ENCODE results near the gene RIGI. TPM values are rescaled to one million over a fixed set of nuclear protein-coding genes. Genes with fewer than 3 reads are reported as not detected.

RIGI gene
- total RNA-seq, 2 donors from 2014 or later = 8.4 to 13.5 TPM

- DNase-seq (no peak), ATAC-seq (no peak)
- H3K27ac Mint-ChIP-seq = no peak overlapping the region
- H3K36me3 Mint-ChIP-seq (ENCODE audit: low read depth) = peaks cover 7% of the 10 kb centered on the region
- no peak overlapping the region for H3K4me3 Mint-ChIP-seq
- H3K4me1 Mint-ChIP-seq = peaks cover 28% of the 10 kb centered on the region
- no peaks in the 10 kb centered on the region for H3K9me3 ChIP-seq (ENCODE audit: control insufficient read depth, low read length, poor library complexity, severe bottlenecking)
- H3K27me3 Mint-ChIP-seq = no peaks in the 10 kb centered on the region
Measured at GRCh38 chr9:32518276-32518675, 7.7 kb downstream of the RIGI start.

GRCh38 chr9:32516241-32516640 lies 9.8 kb downstream of the RIGI start:
- DNase-seq (no peak), ATAC-seq (no peak)
- Mint-ChIP-seq H3K4me3 (no peak overlapping the region), H3K27me3 (no peaks in the 10 kb centered on the region), H3K4me1 (peaks cover 33% of the 10 kb centered on the region), H3K36me3 (ENCODE audit: low read depth) (peaks cover 8% of the 10 kb centered on the region), H3K27ac (peak overlapping the region; percentile 65)
- no peaks in the 10 kb centered on the region for H3K9me3 ChIP-seq (ENCODE audit: control insufficient read depth, low read length, poor library complexity, severe bottlenecking)

- Mint-ChIP-seq H3K36me3 (ENCODE audit: low read depth) (peaks cover 2% of the 10 kb centered on the region), H3K27me3 (no peaks in the 10 kb centered on the region), H3K4me3 (no peak overlapping the region), H3K27ac (peak overlapping the region; percentile 67), H3K4me1 (peaks cover 40% of the 10 kb centered on the region)
- ATAC-seq (no peak), DNase-seq (no peak)
- no peaks in the 10 kb centered on the region for H3K9me3 ChIP-seq (ENCODE audit: control insufficient read depth, low read length, poor library complexity, severe bottlenecking)
Measured at GRCh38 chr9:32508728-32509127, 17.3 kb downstream of the RIGI start.

GRCh38 chr9:32503008-32503407 lies 23.0 kb downstream of the RIGI start:
- no peaks in the 10 kb centered on the region for H3K36me3 Mint-ChIP-seq (ENCODE audit: low read depth)
- DNase-seq = no peak
- peak overlapping the region; percentile 59 for H3K27ac Mint-ChIP-seq
- H3K4me1 Mint-ChIP-seq = peaks cover 9% of the 10 kb centered on the region
- no peaks in the 10 kb centered on the region for H3K27me3 Mint-ChIP-seq
- no peak for ATAC-seq
- H3K9me3 ChIP-seq (ENCODE audit: control insufficient read depth, low read length, poor library complexity, severe bottlenecking) = no peaks in the 10 kb centered on the region
- no peak overlapping the region for H3K4me3 Mint-ChIP-seq

- Mint-ChIP-seq H3K36me3 (ENCODE audit: low read depth) (no peaks in the 10 kb centered on the region), H3K27me3 (no peaks in the 10 kb centered on the region), H3K27ac (peak overlapping the region; percentile 59), H3K4me1 (peaks cover 9% of the 10 kb centered on the region), H3K4me3 (no peak overlapping the region)
- no peak for DNase-seq
- no peak for ATAC-seq
- H3K9me3 ChIP-seq (ENCODE audit: control insufficient read depth, low read length, poor library complexity, severe bottlenecking) = no peaks in the 10 kb centered on the region
Measured at GRCh38 chr9:32502464-32502863, 23.5 kb downstream of the RIGI start.

- H3K27me3 Mint-ChIP-seq = no peaks in the 10 kb centered on the region
- ATAC-seq (no peak), DNase-seq (no peak)
- H3K4me1 Mint-ChIP-seq = peaks cover 9% of the 10 kb centered on the region
- H3K36me3 Mint-ChIP-seq (ENCODE audit: low read depth) = no peaks in the 10 kb centered on the region
- H3K27ac Mint-ChIP-seq = no peak overlapping the region
- H3K4me3 Mint-ChIP-seq = no peak overlapping the region
- no peaks in the 10 kb centered on the region for H3K9me3 ChIP-seq (ENCODE audit: control insufficient read depth, low read length, poor library complexity, severe bottlenecking)
Measured at GRCh38 chr9:32501868-32502267, 24.1 kb downstream of the RIGI start.

GRCh38 chr9:32500768-32501167 lies 25.2 kb downstream of the RIGI start:
- H3K36me3 Mint-ChIP-seq (ENCODE audit: low read depth) = no peaks in the 10 kb centered on the region
- no peaks in the 10 kb centered on the region for H3K9me3 ChIP-seq (ENCODE audit: control insufficient read depth, low read length, poor library complexity, severe bottlenecking)
- peaks cover 6% of the 10 kb centered on the region for H3K4me1 Mint-ChIP-seq
- H3K27ac Mint-ChIP-seq = no peak overlapping the region
- no peak overlapping the region for H3K4me3 Mint-ChIP-seq
- DNase-seq (no peak), ATAC-seq (no peak)
- H3K27me3 Mint-ChIP-seq = no peaks in the 10 kb centered on the region

- no peaks in the 10 kb centered on the region for H3K27me3 Mint-ChIP-seq
- peak overlapping the region; percentile 80 for H3K27ac Mint-ChIP-seq
- DNase-seq = no peak
- H3K4me1 Mint-ChIP-seq = peaks cover 5% of the 10 kb centered on the region
- H3K36me3 Mint-ChIP-seq (ENCODE audit: low read depth) = no peaks in the 10 kb centered on the region
- no peak for ATAC-seq
- H3K9me3 ChIP-seq (ENCODE audit: control insufficient read depth, low read length, poor library complexity, severe bottlenecking) = no peaks in the 10 kb centered on the region
- H3K4me3 Mint-ChIP-seq = no peak overlapping the region
Measured at GRCh38 chr9:32497921-32498320, 28.1 kb downstream of the RIGI start.

GRCh38 chr9:32490601-32491000 lies 35.4 kb downstream of the RIGI start:
- Mint-ChIP-seq H3K36me3 (ENCODE audit: low read depth) (peaks cover 8% of the 10 kb centered on the region), H3K4me3 (no peak overlapping the region), H3K4me1 (peaks cover 3% of the 10 kb centered on the region), H3K27me3 (no peaks in the 10 kb centered on the region), H3K27ac (peak overlapping the region; percentile 87)
- H3K9me3 ChIP-seq (ENCODE audit: control insufficient read depth, low read length, poor library complexity, severe bottlenecking) = no peaks in the 10 kb centered on the region
- ATAC-seq (no peak), DNase-seq (no peak)

GRCh38 chr9:32487981-32488380 lies 38.0 kb downstream of the RIGI start:
- ATAC-seq (no peak), DNase-seq (no peak)
- Mint-ChIP-seq H3K27me3 (no peaks in the 10 kb centered on the region), H3K4me3 (no peak overlapping the region), H3K36me3 (ENCODE audit: low read depth) (peaks cover 22% of the 10 kb centered on the region), H3K27ac (no peak overlapping the region), H3K4me1 (peaks cover 8% of the 10 kb centered on the region)
- no peaks in the 10 kb centered on the region for H3K9me3 ChIP-seq (ENCODE audit: control insufficient read depth, low read length, poor library complexity, severe bottlenecking)

GRCh38 chr9:32486839-32487562 lies 39.0 kb downstream of the RIGI start:
- Mint-ChIP-seq H3K27me3 (no peaks in the 10 kb centered on the region), H3K36me3 (ENCODE audit: low read depth) (peaks cover 26% of the 10 kb centered on the region), H3K27ac (no peak overlapping the region), H3K4me1 (peaks cover 12% of the 10 kb centered on the region), H3K4me3 (no peak overlapping the region)
- DNase-seq (no peak), ATAC-seq (no peak)
- no peaks in the 10 kb centered on the region for H3K9me3 ChIP-seq (ENCODE audit: control insufficient read depth, low read length, poor library complexity, severe bottlenecking)

- H3K27me3 Mint-ChIP-seq = no peaks in the 10 kb centered on the region
- no peaks in the 10 kb centered on the region for H3K9me3 ChIP-seq (ENCODE audit: control insufficient read depth, low read length, poor library complexity, severe bottlenecking)
- H3K4me1 Mint-ChIP-seq = peaks cover 9% of the 10 kb centered on the region
- peaks cover 33% of the 10 kb centered on the region for H3K36me3 Mint-ChIP-seq (ENCODE audit: low read depth)
- no peak overlapping the region for H3K4me3 Mint-ChIP-seq
- ATAC-seq (no peak), DNase-seq (no peak)
- peak overlapping the region; percentile 59 for H3K27ac Mint-ChIP-seq
Measured at GRCh38 chr9:32483343-32483742, 42.7 kb downstream of the RIGI start.

All from T-helper 17 cell (primary cell).